ENCODE results near the gene LKAAEAR1. TPM values are rescaled to one million over a fixed set of nuclear protein-coding genes. Genes with fewer than 3 reads are reported as not detected.

Gene LKAAEAR1
- total RNA-seq, 6 experiments from 2014 or later = not detected

DNA sequence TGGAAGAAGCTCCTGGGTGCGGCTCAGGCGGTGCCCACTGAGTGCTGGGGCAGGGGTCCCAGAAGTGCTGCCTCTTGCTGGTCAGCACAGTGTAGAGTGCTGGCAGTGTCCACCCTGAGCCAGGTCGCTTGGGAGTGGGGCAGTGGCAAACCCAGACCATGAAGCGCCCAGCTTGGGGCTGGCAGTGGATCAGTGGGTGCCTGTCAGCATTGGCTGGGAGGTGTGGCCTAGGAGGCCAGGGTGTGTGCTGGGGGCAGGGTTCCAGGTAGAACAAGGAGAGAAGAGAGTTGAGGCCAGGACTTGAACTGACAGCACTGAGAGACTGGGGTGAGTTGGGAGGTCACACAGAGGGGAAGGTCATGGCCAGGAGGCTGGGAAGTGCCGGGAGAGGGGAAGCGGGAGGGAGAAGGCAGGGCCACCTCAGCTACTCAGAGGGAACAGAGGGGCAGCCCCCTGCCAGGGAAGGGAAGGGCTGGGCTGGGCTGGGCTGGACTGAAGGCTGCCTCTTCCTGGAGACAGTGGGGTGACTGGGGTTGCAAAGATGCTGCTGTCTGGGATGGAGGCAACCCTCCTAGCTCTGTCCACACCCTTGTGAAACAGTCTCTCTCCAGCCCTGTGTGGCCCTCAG is 17.1 kb downstream of the LKAAEAR1 start:
- DNase-seq (peak in 2 of 3 donors; percentile 76 to 80), ATAC-seq (no peak)
- TF ChIP-seq, protein P1, sequence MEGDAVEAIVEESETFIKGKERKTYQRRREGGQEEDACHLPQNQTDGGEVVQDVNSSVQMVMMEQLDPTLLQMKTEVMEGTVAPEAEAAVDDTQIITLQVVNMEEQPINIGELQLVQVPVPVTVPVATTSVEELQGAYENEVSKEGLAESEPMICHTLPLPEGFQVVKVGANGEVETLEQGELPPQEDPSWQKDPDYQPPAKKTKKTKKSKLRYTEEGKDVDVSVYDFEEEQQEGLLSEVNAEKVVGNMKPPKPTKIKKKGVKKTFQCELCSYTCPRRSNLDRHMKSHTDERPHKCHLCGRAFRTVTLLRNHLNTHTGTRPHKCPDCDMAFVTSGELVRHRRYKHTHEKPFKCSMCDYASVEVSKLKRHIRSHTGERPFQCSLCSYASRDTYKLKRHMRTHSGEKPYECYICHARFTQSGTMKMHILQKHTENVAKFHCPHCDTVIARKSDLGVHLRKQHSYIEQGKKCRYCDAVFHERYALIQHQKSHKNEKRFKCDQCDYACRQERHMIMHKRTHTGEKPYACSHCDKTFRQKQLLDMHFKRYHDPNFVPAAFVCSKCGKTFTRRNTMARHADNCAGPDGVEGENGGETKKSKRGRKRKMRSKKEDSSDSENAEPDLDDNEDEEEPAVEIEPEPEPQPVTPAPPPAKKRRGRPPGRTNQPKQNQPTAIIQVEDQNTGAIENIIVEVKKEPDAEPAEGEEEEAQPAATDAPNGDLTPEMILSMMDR (IDR thresholded peaks at IDR 0.05) = no peak
- TF ChIP-seq POLR2A (IDR thresholded peaks at IDR 0.05) = no peak
- no peaks in the 10 kb centered on the region for H3K9me3 ChIP-seq
- 33% methylated on average over 4 of the region's 6 CpGs for WGBS (ENCODE audit: insufficient coverage, low coverage, low lambda C conversion rate, missing lambda C conversion rate)
- peak overlapping the region in 1 of 3 donors; percentile 71 for H3K27ac ChIP-seq
- intact Hi-C loops (cut with DNase I) = no loop called here
- peaks cover 0 to 41% (median 17%) of the 10 kb centered on the region in 4 donors for H3K4me1 ChIP-seq
- H3K36me3 ChIP-seq = peaks cover 0 to 8% (median 0%) of the 10 kb centered on the region in 4 donors
- peak overlapping the region in 1 of 3 donors; percentile 50 for H3K4me3 ChIP-seq
- H3K27me3 ChIP-seq = no peaks in the 10 kb centered on the region

GRCh38 chr20:64065974-64066343 is 18.2 kb downstream of the LKAAEAR1 start:
- peak; percentile 77 to 92 (median 92) for DNase-seq
- peaks cover 0 to 5% (median 0%) of the 10 kb centered on the region in 4 donors for H3K36me3 ChIP-seq
- H3K9me3 ChIP-seq = no peaks in the 10 kb centered on the region
- peak overlapping the region in 1 of 3 donors; percentile 84 for H3K27ac ChIP-seq
- H3K4me3 ChIP-seq = peak overlapping the region in 2 of 3 donors; percentile 6 to 50
- ATAC-seq = peak; percentile 50 to 63 (median 54)
- intact Hi-C loops (cut with DNase I) = no loop called here
- no peaks in the 10 kb centered on the region for H3K27me3 ChIP-seq
- H3K4me1 ChIP-seq = peaks cover 0 to 42% (median 17%) of the 10 kb centered on the region in 4 donors
- no peak for TF ChIP-seq POLR2A (IDR thresholded peaks at IDR 0.05)
- 0% methylated on average over 2 of the region's 5 CpGs for WGBS (ENCODE audit: insufficient coverage, low coverage, low lambda C conversion rate, missing lambda C conversion rate)

DNA sequence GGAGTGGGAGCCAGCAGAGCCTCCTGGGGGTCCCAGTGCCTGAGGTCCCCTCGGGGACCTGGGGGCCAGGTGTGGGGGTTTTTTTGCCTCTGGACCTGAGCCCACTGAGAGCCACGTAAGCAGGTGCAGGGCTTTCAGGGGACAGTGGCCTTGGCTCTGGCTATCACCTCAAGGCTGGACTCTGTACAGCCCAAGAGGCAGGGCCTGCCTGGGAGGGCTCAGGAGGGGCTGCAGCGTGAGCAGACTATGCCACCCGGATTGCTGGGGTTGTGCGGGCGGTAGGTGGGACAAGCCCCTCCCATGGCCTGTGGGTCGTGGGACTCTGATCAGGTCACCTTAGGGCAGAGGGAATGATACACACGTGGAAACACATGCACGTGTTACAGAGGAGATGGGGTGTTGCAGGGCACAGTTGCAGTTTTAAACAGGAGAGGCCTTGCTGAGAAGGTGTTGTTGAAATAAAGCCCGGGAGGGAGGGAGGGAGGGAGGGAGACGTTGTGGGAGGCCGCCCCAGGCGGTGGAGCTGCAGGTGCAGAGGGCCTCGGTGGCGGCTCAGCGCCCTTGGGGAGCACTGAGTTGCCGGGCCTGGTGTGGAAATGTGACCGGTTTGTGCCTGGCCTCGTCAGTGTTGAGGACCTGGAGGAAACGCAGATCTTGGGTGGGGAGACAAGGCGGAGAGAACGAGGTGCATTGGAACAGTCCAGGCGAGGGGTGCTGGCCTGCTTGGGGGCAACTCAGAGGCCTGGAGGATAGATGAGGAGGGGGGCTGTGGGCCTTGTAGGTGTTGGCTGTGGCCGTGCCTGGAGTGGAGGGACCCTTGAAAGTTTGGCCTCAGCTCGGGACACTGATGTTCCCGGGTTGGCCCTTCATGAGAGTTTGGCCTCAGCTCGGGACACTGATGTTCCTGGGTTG is 18.9 kb downstream of the LKAAEAR1 start:
- H3K9me3 ChIP-seq = no peaks in the 10 kb centered on the region
- peak overlapping the region; percentile 33 to 84 (median 60) for H3K27ac ChIP-seq
- WGBS (ENCODE audit: insufficient coverage, low coverage, low lambda C conversion rate, missing lambda C conversion rate) = 10% methylated on average over 22 of the region's 27 CpGs
- peak; percentile 17 to 66 (median 37) for ATAC-seq
- intact Hi-C loops (cut with DNase I) = no loop called here
- DNase-seq = peak in 2 of 3 donors; percentile 96
- H3K36me3 ChIP-seq = no peaks in the 10 kb centered on the region
- H3K27me3 ChIP-seq = no peaks in the 10 kb centered on the region
- H3K4me3 ChIP-seq = peak overlapping the region in 1 of 3 donors; percentile 69
- TF ChIP-seq POLR2A (IDR thresholded peaks at IDR 0.05) = no peak
- TF ChIP-seq, protein P1 (IDR thresholded peaks at IDR 0.05) = no peak
- H3K4me1 ChIP-seq = peaks cover 0 to 42% (median 17%) of the 10 kb centered on the region in 4 donors

- WGBS (ENCODE audit: insufficient coverage, low coverage, low lambda C conversion rate, missing lambda C conversion rate) = 18% methylated on average over 8 of the region's 12 CpGs
- no peaks in the 10 kb centered on the region for H3K36me3 ChIP-seq
- ATAC-seq = peak; percentile 37 to 50 (median 44)
- peaks cover 0 to 42% (median 17%) of the 10 kb centered on the region in 4 donors for H3K4me1 ChIP-seq
- intact Hi-C loops (cut with DNase I) = no loop called here
- TF ChIP-seq POLR2A (IDR thresholded peaks at IDR 0.05) = peak; percentile 19
- TF ChIP-seq, protein P1 (IDR thresholded peaks at IDR 0.05) = no peak
- no peaks in the 10 kb centered on the region for H3K9me3 ChIP-seq
- H3K4me3 ChIP-seq = peak overlapping the region; percentile 69 to 97 (median 87)
- no peaks in the 10 kb centered on the region for H3K27me3 ChIP-seq
- peak overlapping the region; percentile 33 to 84 (median 60) for H3K27ac ChIP-seq
- DNase-seq = peak; percentile 82 to 94 (median 92)
These were observed 20.0 kb downstream of the LKAAEAR1 start for GRCh38 chr20:64064145-64064698.
